Activated B cell treated with CpG ODN at 0.5 μM for 24 hours (primary cell): ENCODE measurements around the gene XRN2. TPM values are rescaled to one million over a fixed set of nuclear protein-coding genes. Genes with fewer than 3 reads are reported as not detected.

Source experiments
- ATAC-seq: fragments of 200-7000 bp; cut with Tn5 transposase; one replicate; pipeline ENCODE4 v1.10.0; 2021; ENCODE audit warnings: low read depth, mild to moderate bottlenecking, moderate library complexity
- CTCF ChIA-PET: fragments of 350-600 bp; sonication (Branson Sonifier 250); formaldehyde crosslinking; loops from one replicate; lab custom pipeline; 2021; ENCODE audit warnings: antibody characterized with exemption; lab: Charles Lee
- POLR2A ChIA-PET: fragments of 350-600 bp; sonication (Branson Sonifier 250); formaldehyde crosslinking; loops from one replicate; lab custom pipeline; 2021; ENCODE audit warnings: antibody characterized with exemption; lab: Charles Lee
- DNase-seq: peaks from one replicate; pipeline ENCODE4 v3.0.0; 2022
- H3K27ac Mint-ChIP-seq: one replicate; pipeline ENCODE4 v1.8.0; 2020; ENCODE audit warnings: mixed read lengths
- H3K27me3 Mint-ChIP-seq: one replicate; pipeline ENCODE4 v1.8.0; 2021; ENCODE audit warnings: mixed read lengths
- H3K36me3 Mint-ChIP-seq: one replicate; pipeline ENCODE4 v1.8.0; 2021; ENCODE audit warnings: low read depth, mixed read lengths
- H3K4me1 Mint-ChIP-seq: one replicate; pipeline ENCODE4 v1.8.0; 2021; ENCODE audit warnings: mixed read lengths
- H3K4me3 Mint-ChIP-seq: one replicate; pipeline ENCODE4 v1.8.0; 2020; ENCODE audit warnings: mild to moderate bottlenecking, mixed read lengths
- H3K9me3 Mint-ChIP-seq: one replicate; pipeline ENCODE4 v1.8.0; 2020; ENCODE audit warnings: mixed read lengths
- CTCF ChIP-seq: fragments of 200-600 bp; IDR thresholded peaks from one replicate; pipeline ENCODE4 v1.8.0; 2022; ENCODE audit warnings: antibody characterized with exemption, mild to moderate bottlenecking
- intact Hi-C: fragments of 100-400 bp; cut with micrococcal nuclease; formaldehyde crosslinking; loops from one replicate; pipeline ENCODE4 v1.15.1; 2024
- total RNA-seq: library from RNA; stranded (reverse); gene quantifications from 2 replicates; pipeline ENCODE4 v1.2.3, GENCODE V29; 2022

Gene XRN2
- total RNA-seq, 1 donor from 2014 or later = 61.0 TPM

- Mint-ChIP-seq H3K27me3 (peaks cover 54% of the 10 kb centered on the region), H3K4me3 (no peak overlapping the region), H3K36me3 (peaks cover 9% of the 10 kb centered on the region), H3K27ac (no peak overlapping the region), H3K4me1 (peaks cover 16% of the 10 kb centered on the region), H3K9me3 (no peaks in the 10 kb centered on the region)
- intact Hi-C loops = loop anchor here (5.0 kb wide), 1 partner anchor 1027 kb away; the partner anchor contains the start of gene INSM1
- no peak for ATAC-seq
- DNase-seq = no peak
- TF ChIP-seq CTCF = no peak
- CTCF ChIA-PET = interaction anchor here (1.3 kb wide), 1 partner anchor 111 kb away, joined by 4 read pairs; no protein-coding TSS in a partner anchor
- POLR2A ChIA-PET = no interaction called here
Observed at GRCh38 chr20:21394551-21394950, 91.4 kb downstream of the XRN2 start.

GRCh38 chr20:21395051-21395665 lies 92.0 kb downstream of the XRN2 start:
- ChIA-PET CTCF (interaction anchor here (1.3 kb wide), 1 partner anchor 110 kb away, joined by 4 read pairs; no protein-coding TSS in a partner anchor), POLR2A (no interaction called here)
- TF ChIP-seq CTCF = no peak
- Mint-ChIP-seq H3K4me1 (peaks cover 16% of the 10 kb centered on the region), H3K9me3 (no peaks in the 10 kb centered on the region), H3K4me3 (peak overlapping the region; percentile 61), H3K36me3 (peaks cover 5% of the 10 kb centered on the region), H3K27ac (no peak overlapping the region), H3K27me3 (peaks cover 58% of the 10 kb centered on the region)
- intact Hi-C loops = no loop called here
- DNase-seq = no peak
- no peak for ATAC-seq

- TF ChIP-seq CTCF = no peak
- Mint-ChIP-seq H3K4me3 (peak overlapping the region; percentile 61), H3K27ac (no peak overlapping the region), H3K9me3 (no peaks in the 10 kb centered on the region), H3K4me1 (peaks cover 16% of the 10 kb centered on the region), H3K36me3 (peaks cover 2% of the 10 kb centered on the region), H3K27me3 (peaks cover 63% of the 10 kb centered on the region)
- ATAC-seq = peak; percentile 7
- POLR2A ChIA-PET = no interaction called here
- peak; percentile 31 for DNase-seq
- intact Hi-C loops = loop anchor here (2.0 kb wide), 1 partner anchor 295 kb away; no protein-coding TSS in a partner anchor
- CTCF ChIA-PET = interaction anchor here (1.3 kb wide), 1 partner anchor 109 kb away, joined by 4 read pairs; no protein-coding TSS in a partner anchor
Observed at GRCh38 chr20:21395666-21396598, 92.8 kb downstream of the XRN2 start.

GRCh38 chr20:21396599-21397340 lies 93.6 kb downstream of the XRN2 start:
- H3K27ac Mint-ChIP-seq = no peak overlapping the region
- DNase-seq (peak; percentile 24), ATAC-seq (no peak)
- TF ChIP-seq CTCF = no peak
- H3K27me3 Mint-ChIP-seq = peaks cover 61% of the 10 kb centered on the region
- intact Hi-C loops = loop anchor here (2.0 kb wide), 1 partner anchor 296 kb away; no protein-coding TSS in a partner anchor
- no peak overlapping the region for H3K4me3 Mint-ChIP-seq
- H3K9me3 Mint-ChIP-seq = no peaks in the 10 kb centered on the region
- ChIA-PET POLR2A (interaction anchor here (0.6 kb wide), 1 partner anchor 94 kb away, joined by 6 read pairs; the partner anchor contains the start of gene XRN2), CTCF (no interaction called here)
- H3K36me3 Mint-ChIP-seq = no peaks in the 10 kb centered on the region
- peaks cover 14% of the 10 kb centered on the region for H3K4me1 Mint-ChIP-seq
